DND-41 (cell line): ENCODE data around the gene SRGAP3.

Source experiments
- ATAC-seq: fragments of 200-7000 bp; cut with Tn5 transposase; 3 replicates; pipeline ENCODE4 v1.9.1; 2021; ENCODE audit warnings: low read depth; ENCODE audit not compliant: insufficient read depth
- DNase-seq: peaks from one replicate; pipeline ENCODE4 v3.0.0-alpha.2; 2020
- H2AFZ ChIP-seq: 2 replicates; pipeline ENCODE4 v1.6.0; 2012; ENCODE audit warnings: low read depth, low read length
- H3K27ac ChIP-seq: 2 replicates; pipeline ENCODE4 v1.5.1; 2012; ENCODE audit warnings: low read length, inconsistent platforms
- H3K27me3 ChIP-seq: fragments of 200-600 bp; sonication (generic); 2 replicates; pipeline ENCODE4 v1.6.0; 2012; ENCODE audit warnings: low read length, mild to moderate bottlenecking, inconsistent platforms; ENCODE audit not compliant: insufficient read depth, poor library complexity
- H3K36me3 ChIP-seq: 2 replicates; pipeline ENCODE4 v1.5.1; 2012; ENCODE audit warnings: low read length, inconsistent platforms; ENCODE audit not compliant: insufficient read depth
- H3K4me1 ChIP-seq: 2 replicates; pipeline ENCODE4 v1.5.1; 2012; ENCODE audit warnings: mild to moderate bottlenecking, low read length; ENCODE audit not compliant: insufficient read depth
- H3K4me2 ChIP-seq: 2 replicates; pipeline ENCODE4 v1.6.0; 2012; ENCODE audit warnings: mild to moderate bottlenecking, moderate library complexity, low read length, inconsistent platforms; ENCODE audit not compliant: insufficient read depth
- H3K4me3 ChIP-seq, 2 experiments: fragments of 200-600 bp in 1 of 2; shearing (Covaris generic) in 1 of 2; 2 replicates each; pipeline ENCODE4 v1.5.1; 2012 to 2016; ENCODE audit warnings: inconsistent platforms in 2 of 2, low read length in 2 of 2, mild to moderate bottlenecking in 2 of 2, low read depth in 1 of 2, moderate library complexity in 1 of 2
- H3K79me2 ChIP-seq: 2 replicates; pipeline ENCODE4 v1.6.0; 2012; ENCODE audit warnings: low read length, inconsistent platforms; ENCODE audit not compliant: insufficient read depth
- H3K9ac ChIP-seq: 2 replicates; pipeline ENCODE4 v1.6.0; 2012; ENCODE audit warnings: low read depth, mild to moderate bottlenecking, inconsistent platforms, low read length, moderate library complexity
- H3K9me3 ChIP-seq: 2 replicates; pipeline ENCODE4 v1.5.1; 2012; ENCODE audit warnings: low read length, moderate library complexity, mild to moderate bottlenecking, inconsistent platforms; ENCODE audit not compliant: insufficient read depth, severe bottlenecking
- H4K20me1 ChIP-seq: 2 replicates; pipeline ENCODE4 v1.6.0; 2012; ENCODE audit warnings: low read length; ENCODE audit not compliant: insufficient read depth
- CTCF ChIP-seq: IDR thresholded peaks from 2 replicates; pipeline ENCODE4 v1.5.1; 2012; ENCODE audit warnings: borderline replicate concordance, low read length, moderate library complexity, mild to moderate bottlenecking; ENCODE audit not compliant: poor library complexity, severe bottlenecking; ENCODE audit errors: extremely low read depth
- EZH2 ChIP-seq: IDR thresholded peaks from 3 replicates; pipeline ENCODE4 v1.6.1; 2012; ENCODE audit warnings: borderline replicate concordance, low read depth, mild to moderate bottlenecking, moderate library complexity, low read length, inconsistent platforms; ENCODE audit not compliant: severe bottlenecking

Gene SRGAP3

DNA sequence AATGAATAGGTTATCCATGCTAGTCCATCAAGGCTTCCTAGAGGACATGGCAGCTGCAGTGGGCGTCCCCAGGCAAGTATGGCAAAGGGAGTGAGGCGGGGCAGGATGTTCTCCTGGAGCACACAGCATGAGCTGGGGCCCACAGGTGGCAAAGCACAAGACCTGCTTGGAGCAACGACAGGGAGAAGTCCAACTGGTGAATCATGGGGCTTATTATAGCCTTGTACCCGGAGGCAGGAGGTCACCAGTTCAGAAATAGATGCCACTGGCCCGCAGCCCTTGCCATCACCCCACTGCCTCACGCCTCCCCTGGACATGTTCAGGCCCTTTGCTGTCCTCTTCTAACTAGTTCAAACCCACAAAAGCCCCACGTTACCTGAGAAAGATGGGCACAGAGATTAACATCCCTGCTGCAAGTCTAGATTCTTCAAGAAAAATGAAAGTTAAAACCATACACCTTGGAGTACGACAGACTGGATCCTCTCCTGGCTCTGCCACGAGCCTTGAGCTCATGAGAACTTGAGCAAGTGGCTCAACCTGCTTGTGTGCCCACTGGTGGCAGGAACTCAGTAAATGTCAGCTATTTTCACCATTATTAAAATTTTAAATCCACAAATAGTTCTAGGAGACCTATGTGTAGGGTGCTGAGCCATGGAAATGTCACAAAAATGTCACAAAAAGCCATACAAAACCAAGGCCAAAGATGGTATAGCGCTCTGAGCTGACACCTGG lies 1.8 kb upstream of the SRGAP3 start:
- Histone ChIP-seq H2AFZ (no peak overlapping the region), H3K9ac (no peak overlapping the region), H3K4me2 (no peak overlapping the region), H3K4me3 (no peak overlapping the region), H3K36me3 (no peaks in the 10 kb centered on the region), H3K9me3 (no peaks in the 10 kb centered on the region), H3K27me3 (peaks cover 27% of the 10 kb centered on the region), H3K79me2 (no peaks in the 10 kb centered on the region), H3K4me1 (peaks cover 20% of the 10 kb centered on the region), H4K20me1 (no peaks in the 10 kb centered on the region), H3K27ac (no peak overlapping the region)
- DNase-seq: no peak
- TF ChIP-seq EZH2 (no peak), CTCF (no peak)
- ATAC-seq: no peak

- no peak overlapping the region for H3K27ac ChIP-seq
- DNase-seq (no peak), ATAC-seq (no peak)
- peak overlapping the region; percentile 76; the same call in 1 of the 2 replicates for H2AFZ ChIP-seq
- H3K4me1 ChIP-seq: peaks cover 20% of the 10 kb centered on the region
- no peak overlapping the region for H3K4me3 ChIP-seq
- peak overlapping the region; percentile 80 for H3K4me2 ChIP-seq
- no peaks in the 10 kb centered on the region for H3K79me2 ChIP-seq
- no peaks in the 10 kb centered on the region for H4K20me1 ChIP-seq
- peaks cover 28% of the 10 kb centered on the region for H3K27me3 ChIP-seq
- TF ChIP-seq EZH2: no peak
- TF ChIP-seq CTCF: peak; percentile 39
- no peaks in the 10 kb centered on the region for H3K9me3 ChIP-seq
- peak overlapping the region; percentile 34; the same call in 1 of the 2 replicates for H3K9ac ChIP-seq
- no peaks in the 10 kb centered on the region for H3K36me3 ChIP-seq
Measured at GRCh38 chr3:9250236-9250635, 790 bp upstream of the SRGAP3 start.

DNA sequence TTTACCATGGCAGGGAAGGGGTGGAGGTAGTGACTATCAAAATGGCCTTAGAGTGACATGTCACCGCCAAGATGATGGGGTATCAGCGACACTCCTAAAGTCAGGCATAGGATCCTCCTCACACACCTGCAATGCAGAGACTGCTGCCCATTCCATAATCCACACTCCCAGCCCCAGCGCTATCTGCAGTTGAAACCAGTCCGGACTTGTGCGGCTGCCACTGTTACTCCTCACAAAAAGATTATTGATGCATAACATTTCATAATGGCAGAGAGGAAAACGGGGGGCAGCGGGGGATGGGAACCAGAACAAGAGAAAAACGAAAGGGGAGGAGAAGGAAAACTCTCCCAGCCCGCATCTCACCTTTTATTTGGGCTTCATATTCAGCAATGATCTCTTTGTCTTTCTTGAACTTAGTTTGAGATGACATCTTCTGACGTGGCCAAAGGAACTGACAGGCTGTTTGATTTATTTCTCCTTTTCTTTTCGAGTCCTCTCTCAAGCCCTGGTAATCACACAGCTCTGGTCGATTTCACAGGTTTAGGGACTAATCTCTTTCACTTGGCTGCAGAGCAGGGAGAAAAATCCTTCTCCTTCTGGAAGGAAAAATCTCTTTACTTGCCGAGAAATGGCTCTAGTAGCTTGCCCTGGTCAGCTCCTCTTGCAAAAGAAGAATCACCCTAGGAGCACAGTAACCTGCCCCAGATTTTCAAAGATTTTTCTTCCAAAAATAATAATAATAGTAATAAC lies 749 bp downstream of the SRGAP3 start:
- peak overlapping the region in 1 of 2 experiments; percentile 56; a peak in 3 of 4 replicates for H3K4me3 ChIP-seq
- no peaks in the 10 kb centered on the region for H3K36me3 ChIP-seq
- peak overlapping the region; percentile 80 for H3K4me2 ChIP-seq
- H3K27me3 ChIP-seq: peaks cover 28% of the 10 kb centered on the region
- H4K20me1 ChIP-seq: no peaks in the 10 kb centered on the region
- H3K27ac ChIP-seq: no peak overlapping the region
- H3K79me2 ChIP-seq: no peaks in the 10 kb centered on the region
- DNase-seq (no peak), ATAC-seq (no peak)
- H2AFZ ChIP-seq: peak overlapping the region; percentile 76
- no peak for TF ChIP-seq EZH2
- TF ChIP-seq CTCF: no peak
- no peaks in the 10 kb centered on the region for H3K9me3 ChIP-seq
- peak overlapping the region; percentile 34; the same call in 1 of the 2 replicates for H3K9ac ChIP-seq
- peaks cover 20% of the 10 kb centered on the region for H3K4me1 ChIP-seq
